ENCODE measurements around the gene CCDC82.

DNA sequence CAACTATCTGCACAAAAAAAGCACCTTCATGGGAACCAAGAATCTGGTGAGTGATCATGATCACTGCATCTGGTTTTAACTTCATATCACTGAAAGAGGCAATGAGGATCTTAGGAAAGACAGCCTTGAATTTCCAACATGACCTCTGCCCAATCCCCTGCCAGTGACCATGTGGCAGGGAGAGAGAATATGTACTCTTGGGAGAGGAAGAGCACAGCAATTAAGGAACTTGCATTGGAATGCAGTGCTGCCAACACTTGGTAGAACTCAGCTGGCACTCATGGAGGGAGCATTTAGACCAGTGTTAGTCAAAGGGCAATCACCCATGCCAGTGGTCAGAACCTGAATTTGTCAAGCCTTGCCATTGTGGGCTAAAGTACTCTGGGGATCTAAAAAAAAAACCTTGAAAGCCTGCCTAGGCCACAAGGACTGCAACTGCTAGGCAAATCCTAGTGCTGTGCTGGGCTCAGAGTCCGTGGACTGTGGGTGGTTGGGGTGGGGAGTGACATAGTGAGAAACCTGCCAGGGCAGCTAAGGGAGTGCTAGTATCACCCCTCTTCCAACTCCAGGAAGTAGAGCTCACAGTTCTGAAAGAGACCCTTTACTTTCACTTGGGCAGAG lies 23.2 kb upstream of the CCDC82 start:
- no peak for TF ChIP-seq EZH2 (IDR thresholded peaks at IDR 0.05; ENCODE audit: insufficient read depth, poor library complexity, severe bottlenecking)
- TF ChIP-seq EZH2phosphoT487 (IDR thresholded peaks at IDR 0.05; ENCODE audit: insufficient read depth, low read depth): no peak
